Measurements from ENCODE around the gene SFSWAP. TPM values are rescaled to one million over a fixed set of nuclear protein-coding genes. Genes with fewer than 3 reads are reported as not detected.

Gene SFSWAP
- total RNA-seq, 4 donors from 2014 or later: 49.8 to 88.8 (median 71.3) TPM

DNA sequence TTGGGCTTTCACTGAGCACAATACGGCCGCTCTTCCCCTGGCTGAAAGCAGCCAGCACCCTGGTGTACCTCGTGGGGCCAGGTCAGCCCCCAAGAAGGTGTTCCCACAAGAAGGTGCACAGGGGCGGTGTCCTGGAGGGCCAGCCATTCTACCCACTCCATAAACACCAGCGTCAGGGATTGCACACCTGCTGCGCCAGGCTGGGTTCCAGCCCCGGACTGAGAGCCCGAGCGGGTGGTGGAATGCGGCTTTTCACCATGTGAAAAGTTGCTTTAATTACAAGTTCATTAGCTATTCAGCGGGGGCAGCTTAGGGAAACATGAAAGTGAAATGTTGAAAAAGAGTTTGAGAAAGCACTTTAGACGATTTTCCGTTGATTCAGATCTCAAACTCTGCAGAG, 99.8 kb downstream of the SFSWAP start:
- Histone ChIP-seq H3K9me3 (peaks cover 0 to 12% (median 0%) of the 10 kb centered on the region in 4 donors), H3K27me3 (no peaks in the 10 kb centered on the region), H3K27ac (no peak overlapping the region), H3K4me3 (no peak overlapping the region), H3K36me3 (no peaks in the 10 kb centered on the region), H3K4me1 (no peaks in the 10 kb centered on the region)
- no peak for TF ChIP-seq EP300 (IDR thresholded peaks at IDR 0.05)
- TF ChIP-seq, protein P1, sequence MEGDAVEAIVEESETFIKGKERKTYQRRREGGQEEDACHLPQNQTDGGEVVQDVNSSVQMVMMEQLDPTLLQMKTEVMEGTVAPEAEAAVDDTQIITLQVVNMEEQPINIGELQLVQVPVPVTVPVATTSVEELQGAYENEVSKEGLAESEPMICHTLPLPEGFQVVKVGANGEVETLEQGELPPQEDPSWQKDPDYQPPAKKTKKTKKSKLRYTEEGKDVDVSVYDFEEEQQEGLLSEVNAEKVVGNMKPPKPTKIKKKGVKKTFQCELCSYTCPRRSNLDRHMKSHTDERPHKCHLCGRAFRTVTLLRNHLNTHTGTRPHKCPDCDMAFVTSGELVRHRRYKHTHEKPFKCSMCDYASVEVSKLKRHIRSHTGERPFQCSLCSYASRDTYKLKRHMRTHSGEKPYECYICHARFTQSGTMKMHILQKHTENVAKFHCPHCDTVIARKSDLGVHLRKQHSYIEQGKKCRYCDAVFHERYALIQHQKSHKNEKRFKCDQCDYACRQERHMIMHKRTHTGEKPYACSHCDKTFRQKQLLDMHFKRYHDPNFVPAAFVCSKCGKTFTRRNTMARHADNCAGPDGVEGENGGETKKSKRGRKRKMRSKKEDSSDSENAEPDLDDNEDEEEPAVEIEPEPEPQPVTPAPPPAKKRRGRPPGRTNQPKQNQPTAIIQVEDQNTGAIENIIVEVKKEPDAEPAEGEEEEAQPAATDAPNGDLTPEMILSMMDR (IDR thresholded peaks at IDR 0.05): no peak
- TF ChIP-seq POLR2A (IDR thresholded peaks at IDR 0.05): no peak
- no peak for DNase-seq (ENCODE audit: low spot score in 2 of 2)
- 71% methylated on average over 13 of the region's 13 CpGs for WGBS, 2 donors

DNA sequence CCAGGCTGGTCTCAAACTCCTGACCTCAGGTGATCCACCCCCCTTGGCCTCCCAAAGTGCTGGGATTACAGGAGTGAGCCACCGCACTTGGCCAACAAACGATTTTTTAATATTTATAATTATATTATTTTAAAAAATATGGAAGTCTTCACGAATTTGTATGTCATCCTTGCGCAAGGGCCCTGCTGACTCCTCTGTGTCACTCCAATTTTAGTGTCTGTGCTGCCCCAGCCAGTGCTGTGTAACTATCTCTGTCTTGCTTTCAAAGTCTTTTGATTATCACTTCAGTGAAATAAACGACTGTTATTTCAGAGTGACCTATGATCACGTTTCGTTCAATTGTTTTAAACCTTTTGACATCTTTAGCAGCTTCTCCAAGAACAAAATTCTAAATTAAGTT, 104.2 kb downstream of the SFSWAP start:
- H3K27ac ChIP-seq: no peak overlapping the region
- H3K36me3 ChIP-seq: no peaks in the 10 kb centered on the region
- no peaks in the 10 kb centered on the region for H3K4me1 ChIP-seq
- 72 to 74% methylated on average over 7 of the region's 7 CpGs for WGBS, 2 donors
- DNase-seq (ENCODE audit: low spot score in 2 of 2): no peak
- peaks cover 0 to 12% (median 0%) of the 10 kb centered on the region in 4 donors for H3K9me3 ChIP-seq
- TF ChIP-seq EP300 (IDR thresholded peaks at IDR 0.05) (no peak), POLR2A (IDR thresholded peaks at IDR 0.05) (no peak)
- TF ChIP-seq, protein P1 (IDR thresholded peaks at IDR 0.05): no peak
- no peaks in the 10 kb centered on the region for H3K27me3 ChIP-seq
- no peak overlapping the region for H3K4me3 ChIP-seq

DNA sequence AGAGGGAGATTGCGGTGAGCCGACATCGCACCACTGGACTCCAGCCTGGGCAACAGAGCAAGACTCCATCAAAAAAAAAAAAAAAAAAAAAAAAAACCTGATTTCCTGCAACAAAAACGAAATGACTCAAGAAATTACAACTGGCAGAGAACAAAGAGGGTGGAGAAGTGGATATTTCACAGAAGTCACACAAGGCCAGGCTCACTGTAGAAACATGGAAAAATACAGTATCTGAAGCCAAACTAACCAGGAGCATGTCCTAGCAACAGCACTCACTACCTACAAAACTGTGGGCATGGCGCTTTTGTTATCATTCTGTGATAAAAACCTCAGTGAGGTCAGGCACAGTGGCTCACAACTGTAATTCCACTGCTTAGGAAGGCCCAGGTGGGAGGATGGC, 105.6 kb downstream of the SFSWAP start:
- TF ChIP-seq POLR2A (IDR thresholded peaks at IDR 0.05): no peak
- TF ChIP-seq EP300 (IDR thresholded peaks at IDR 0.05): no peak
- TF ChIP-seq, protein P1 (IDR thresholded peaks at IDR 0.05): no peak
- WGBS, 2 donors: 60 to 71% methylated on average over 5 of the region's 5 CpGs

DNA sequence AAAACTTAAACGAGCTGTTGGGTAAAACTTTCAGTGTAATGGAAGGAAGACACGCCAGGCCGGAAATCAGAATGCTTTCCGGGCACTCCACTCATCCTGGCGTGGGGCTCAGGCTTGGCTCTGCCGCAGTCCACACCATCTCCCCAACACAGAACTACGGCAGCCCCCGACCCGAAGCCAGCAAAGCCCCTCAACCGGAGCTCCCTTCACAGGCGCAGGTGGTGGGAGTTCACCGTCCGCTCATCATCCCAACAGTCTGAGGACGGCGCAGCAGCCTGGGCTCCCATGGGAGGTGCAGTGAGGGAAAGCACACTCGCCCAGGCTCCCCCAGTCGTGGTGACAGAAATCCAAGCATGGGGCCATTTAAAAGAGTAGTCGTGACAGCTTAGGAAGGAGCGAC, 106.4 kb downstream of the SFSWAP start:
- Histone ChIP-seq H3K27me3 (no peaks in the 10 kb centered on the region), H3K4me3 (no peak overlapping the region), H3K4me1 (no peaks in the 10 kb centered on the region), H3K36me3 (no peaks in the 10 kb centered on the region), H3K27ac (no peak overlapping the region), H3K9me3 (peaks cover 0 to 12% (median 0%) of the 10 kb centered on the region in 4 donors)
- DNase-seq (ENCODE audit: low spot score in 2 of 2): no peak
- WGBS, 2 donors: 86 to 88% methylated on average over 19 of the region's 19 CpGs
- TF ChIP-seq EP300 (IDR thresholded peaks at IDR 0.05) (no peak), POLR2A (IDR thresholded peaks at IDR 0.05) (no peak)
- TF ChIP-seq, protein P1 (IDR thresholded peaks at IDR 0.05): no peak

More for the DNA sequence above, 105.6 kb downstream of the SFSWAP start:
- H3K36me3 ChIP-seq: no peaks in the 10 kb centered on the region
- H3K27me3 ChIP-seq: no peaks in the 10 kb centered on the region
- H3K4me1 ChIP-seq: no peaks in the 10 kb centered on the region
- no peak overlapping the region for H3K4me3 ChIP-seq
- H3K9me3 ChIP-seq: peaks cover 0 to 12% (median 0%) of the 10 kb centered on the region in 4 donors
- H3K27ac ChIP-seq: no peak overlapping the region
- DNase-seq (ENCODE audit: low spot score in 2 of 2): no peak

DNA sequence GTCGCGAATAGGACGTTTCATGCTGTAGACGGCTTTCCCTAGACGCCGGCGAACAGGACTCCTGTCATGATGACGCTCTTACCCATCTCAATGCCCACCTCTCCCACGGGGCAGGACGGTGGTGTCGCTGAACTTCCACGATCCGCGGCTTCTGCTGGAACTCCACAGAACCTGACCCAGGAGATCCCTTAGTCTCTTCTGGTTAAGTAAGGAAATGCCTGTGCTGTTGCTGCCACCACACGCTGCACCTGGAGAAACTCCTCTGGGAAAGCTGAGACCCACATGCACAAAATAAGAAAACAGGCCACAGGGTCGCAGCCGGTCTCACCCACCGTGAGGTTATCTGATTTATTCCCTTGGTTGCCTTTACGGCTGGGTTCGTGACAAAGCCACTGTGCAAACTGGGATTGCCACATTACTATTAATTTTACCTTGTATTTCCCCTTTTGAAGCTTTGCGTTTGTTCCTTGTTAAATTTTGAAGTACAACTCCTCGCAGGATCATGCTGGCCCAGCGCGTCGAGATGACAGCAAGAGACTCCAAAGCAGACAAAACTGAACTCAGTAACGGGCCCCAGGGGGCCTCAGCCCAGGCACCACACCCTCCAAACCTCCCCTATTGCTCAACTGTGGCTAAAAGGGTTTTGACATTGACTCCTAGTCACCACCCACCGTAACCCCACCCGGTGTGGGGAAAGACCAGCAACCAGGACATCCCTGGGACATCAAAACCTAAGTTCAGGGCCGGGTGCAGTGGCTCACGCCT, 108.1 kb downstream of the SFSWAP start:
- no peaks in the 10 kb centered on the region for H3K36me3 ChIP-seq
- no peak overlapping the region for H3K4me3 ChIP-seq
- H3K9me3 ChIP-seq: no peaks in the 10 kb centered on the region
- no peaks in the 10 kb centered on the region for H3K4me1 ChIP-seq
- no peaks in the 10 kb centered on the region for H3K27me3 ChIP-seq
- peak in 1 of 2 donors; percentile 71 for DNase-seq (ENCODE audit: low spot score in 2 of 2)
- 75 to 80% methylated on average over 30 of the region's 30 CpGs for WGBS, 2 donors
- no peak overlapping the region for H3K27ac ChIP-seq
- TF ChIP-seq EP300 (IDR thresholded peaks at IDR 0.05) (peak in 1 of 2 donors; percentile 42), POLR2A (IDR thresholded peaks at IDR 0.05) (no peak)
- TF ChIP-seq, protein P1 (IDR thresholded peaks at IDR 0.05): no peak

Data from tibial nerve (tissue), 4 donors.